ENCODE measurements around the gene STPG4.

- no peak for TF ChIP-seq POLR2A (IDR thresholded peaks at IDR 0.05)
- TF ChIP-seq CTCF (IDR thresholded peaks at IDR 0.05) = no peak
Observed at GRCh38 chr2:47150175-47150574, 4.9 kb downstream of the STPG4 start.

Data from breast epithelium (tissue), 3 donors.